DND-41 (cell line): ENCODE data around the gene SPP2.

Experiments
- CTCF ChIP-seq: IDR thresholded peaks from 2 replicates; pipeline ENCODE4 v1.5.1; 2012; ENCODE audit warnings: borderline replicate concordance, low read length, moderate library complexity, mild to moderate bottlenecking; ENCODE audit not compliant: poor library complexity, severe bottlenecking; ENCODE audit errors: extremely low read depth
- EZH2 ChIP-seq: IDR thresholded peaks from 3 replicates; pipeline ENCODE4 v1.6.1; 2012; ENCODE audit warnings: borderline replicate concordance, low read depth, mild to moderate bottlenecking, moderate library complexity, low read length, inconsistent platforms; ENCODE audit not compliant: severe bottlenecking

GRCh38 chr2:234100686-234101085 is 50.2 kb downstream of the SPP2 start:
- no peak for TF ChIP-seq CTCF
- no peak for TF ChIP-seq EZH2
